ENCODE data around the gene MAMDC4. TPM values are rescaled to one million over a fixed set of nuclear protein-coding genes. Genes with fewer than 3 reads are reported as not detected.
A peak's percentile ranks its signal among the peaks of the same experiment; 100 is the strongest.

MAMDC4 gene
- total and polyA plus RNA-seq, 2 of the 13 experiments (the other 11 are each of a cell fraction or from before 2014, with no cell fraction given), result 6.0 to 6.8 TPM

- no peak for TF ChIP-seq ZNF800 (CRISPR knock-in tag; IDR thresholded peaks at IDR 0.05)
- no peak for TF ChIP-seq ZNF574 (CRISPR knock-in tag; IDR thresholded peaks at IDR 0.05)
- TF ChIP-seq ZIK1 (CRISPR knock-in tag; IDR thresholded peaks at IDR 0.05; ENCODE audit: borderline replicate concordance, low read depth), result 0 out of 2 replicates have a peak, but pooled peaks have one; percentile 21
- TF ChIP-seq PCBP1 (IDR thresholded peaks at IDR 0.05; ENCODE audit: borderline replicate concordance, low read depth, low read length), result peak; percentile 75; the same call in 1 of the 2 replicates
- peak; percentile 3 for TF ChIP-seq U2AF1 (optimal IDR thresholded peaks at IDR 0.05; ENCODE audit: low read depth, low read length)
- TF ChIP-seq PHF20 (CRISPR knock-in tag; IDR thresholded peaks at IDR 0.05), result 0 out of 2 replicates have a peak, but pooled peaks have one; percentile 24
- peak; percentile 98 for TF ChIP-seq ZBTB33 (CRISPR knock-in tag; IDR thresholded peaks at IDR 0.05)
- TF ChIP-seq GLI4 (CRISPR knock-in tag; IDR thresholded peaks at IDR 0.05; ENCODE audit: borderline replicate concordance), result 0 out of 2 replicates have a peak, but pooled peaks have one; percentile 88
- TF ChIP-seq ZNF777 (CRISPR knock-in tag; IDR thresholded peaks at IDR 0.05), result peak; percentile 97; the same call in 1 of the 2 replicates
- no peak for TF ChIP-seq CEBPG (CRISPR knock-in tag; IDR thresholded peaks at IDR 0.05)
- TF ChIP-seq ZNF883 (CRISPR knock-in tag; IDR thresholded peaks at IDR 0.05; ENCODE audit: not compliant biosample characterization), result peak; percentile 9
- 0 out of 2 replicates have a peak, but pooled peaks have one; percentile 52 for TF ChIP-seq POLR2AphosphoS5 (IDR thresholded peaks at IDR 0.05; ENCODE audit: low read depth, low read length)
- TF ChIP-seq ZSCAN29 (CRISPR knock-in tag; conservative IDR thresholded peaks at IDR 0.05), result 0 out of 2 replicates have a peak, but pooled peaks have one; percentile 25
- TF ChIP-seq SETDB1 (CRISPR knock-in tag; IDR thresholded peaks at IDR 0.05; ENCODE audit: borderline replicate concordance), result no peak
- peak; percentile 55 for TF ChIP-seq REPIN1 (CRISPR knock-in tag; IDR thresholded peaks at IDR 0.05; ENCODE audit: borderline replicate concordance, low read depth)
- TF ChIP-seq AKAP8 (CRISPR knock-in tag; IDR thresholded peaks at IDR 0.05), result peak; percentile 25; the same call in 1 of the 2 replicates
- peak; percentile 94 for TF ChIP-seq ZNF263 (CRISPR knock-in tag; IDR thresholded peaks at IDR 0.05)
- TF ChIP-seq GFI1 (CRISPR knock-in tag; IDR thresholded peaks at IDR 0.05; ENCODE audit: borderline replicate concordance), result peak; percentile 66; the same call in 1 of the 2 replicates
- TF ChIP-seq MTA3 (CRISPR knock-in tag; IDR thresholded peaks at IDR 0.05), result no peak
- 0 out of 2 replicates have a peak, but pooled peaks have one; percentile 52 for TF ChIP-seq ZSCAN21 (CRISPR knock-in tag; IDR thresholded peaks at IDR 0.05; ENCODE audit: borderline replicate concordance)
- 0 out of 2 replicates have a peak, but pooled peaks have one; percentile 19 for TF ChIP-seq SIN3A (IDR thresholded peaks at IDR 0.05; ENCODE audit: borderline replicate concordance, low read depth, low read length)
Observed at GRCh38 chr9:136847088-136847825, 4.9 kb upstream of the MAMDC4 start (continued).
